Mucosa of rectum (tissue), 2 donors: ENCODE data around the gene RNF227.

ENCODE experiments used
- H3K27ac ChIP-seq, 2 donors: one replicate each; pipeline ENCODE4 v1.7.0; 2013; ENCODE audit warnings: inconsistent platforms in 2 of 2, low read depth in 2 of 2, low read length in 2 of 2
- H3K27me3 ChIP-seq, 2 donors: one replicate each; pipeline ENCODE4 v1.7.0; 2013; ENCODE audit warnings: low read length in 2 of 2; ENCODE audit not compliant: control insufficient read depth in 2 of 2, insufficient read depth in 2 of 2
- H3K36me3 ChIP-seq, 2 donors: one replicate each; pipeline ENCODE4 v1.7.0; 2013; ENCODE audit warnings: low read length in 2 of 2; ENCODE audit not compliant: control insufficient read depth in 2 of 2, insufficient read depth in 2 of 2
- H3K4me1 ChIP-seq, 2 donors: one replicate each; pipeline ENCODE4 v1.7.0; 2013; ENCODE audit warnings: low read length in 2 of 2, mild to moderate bottlenecking in 1 of 2; ENCODE audit not compliant: control insufficient read depth in 2 of 2, insufficient read depth in 2 of 2
- H3K4me3 ChIP-seq, 2 donors: one replicate each; pipeline ENCODE4 v1.7.0; 2013; ENCODE audit warnings: low read length in 2 of 2
- H3K9ac ChIP-seq, 2 donors: one replicate each; pipeline ENCODE4 v1.7.0; 2013; ENCODE audit warnings: low read length in 2 of 2, low read depth in 1 of 2, mild to moderate bottlenecking in 1 of 2
- H3K9me3 ChIP-seq, 2 donors: one replicate each; pipeline ENCODE4 v1.7.0; 2013; ENCODE audit warnings: low read length in 2 of 2; ENCODE audit not compliant: control insufficient read depth in 2 of 2
- donor health status: healthy.
- donor health status: Normal muscosa, but diverticular disease.

RNF227 gene

DNA sequence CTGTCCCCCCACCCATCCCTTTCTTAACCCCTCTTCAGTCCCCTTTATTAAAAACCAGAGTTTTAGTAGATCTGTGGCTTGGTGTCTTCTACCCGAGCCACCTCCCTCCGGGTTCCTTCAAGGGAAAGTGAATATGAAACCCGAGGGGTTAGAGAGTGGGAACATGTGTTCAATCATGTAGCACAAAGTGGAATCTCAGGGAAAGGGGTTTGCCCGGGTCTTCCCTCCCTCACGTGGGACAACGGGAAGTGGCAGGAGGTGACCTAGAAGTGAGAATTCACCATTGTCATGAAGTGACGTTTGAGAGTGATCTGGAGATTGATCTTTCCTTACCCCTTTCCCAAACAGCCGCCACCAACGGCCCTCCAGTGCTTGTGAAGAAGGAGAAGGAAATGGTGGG is 5.0 kb downstream of the RNF227 start:
- H3K36me3 ChIP-seq: peaks cover 43 to 53% of the 10 kb centered on the region in 2 donors
- peaks cover 5 to 13% of the 10 kb centered on the region in 2 donors for H3K4me1 ChIP-seq
- no peak overlapping the region for H3K4me3 ChIP-seq
- H3K9ac ChIP-seq: no peak overlapping the region
- no peaks in the 10 kb centered on the region for H3K27me3 ChIP-seq
- H3K9me3 ChIP-seq: no peaks in the 10 kb centered on the region
- no peak overlapping the region for H3K27ac ChIP-seq

DNA sequence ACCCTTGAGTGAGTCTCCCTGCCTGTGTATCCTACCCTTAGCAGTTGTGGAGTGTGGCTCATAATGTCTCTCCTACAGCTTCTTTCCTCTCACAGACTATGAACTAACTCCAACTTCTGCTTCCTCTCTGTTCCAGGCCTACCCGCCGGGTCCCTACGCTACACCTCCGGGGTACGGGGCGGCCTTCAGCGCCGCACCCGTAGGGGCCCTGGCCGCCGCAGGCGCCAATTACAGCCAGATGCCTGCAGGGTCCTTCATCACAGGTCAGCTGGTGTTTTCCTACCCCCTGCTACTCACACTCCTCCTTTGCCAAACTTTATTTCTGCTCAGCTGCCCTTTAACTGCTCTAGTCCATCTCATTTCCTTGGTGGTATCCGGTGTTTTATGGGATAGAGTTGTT is 5.4 kb downstream of the RNF227 start:
- Histone ChIP-seq H3K27me3 (no peaks in the 10 kb centered on the region), H3K9ac (no peak overlapping the region), H3K36me3 (peaks cover 47 to 57% of the 10 kb centered on the region in 2 donors), H3K4me1 (peaks cover 5 to 12% of the 10 kb centered on the region in 2 donors), H3K27ac (no peak overlapping the region), H3K9me3 (no peaks in the 10 kb centered on the region), H3K4me3 (no peak overlapping the region)

DNA sequence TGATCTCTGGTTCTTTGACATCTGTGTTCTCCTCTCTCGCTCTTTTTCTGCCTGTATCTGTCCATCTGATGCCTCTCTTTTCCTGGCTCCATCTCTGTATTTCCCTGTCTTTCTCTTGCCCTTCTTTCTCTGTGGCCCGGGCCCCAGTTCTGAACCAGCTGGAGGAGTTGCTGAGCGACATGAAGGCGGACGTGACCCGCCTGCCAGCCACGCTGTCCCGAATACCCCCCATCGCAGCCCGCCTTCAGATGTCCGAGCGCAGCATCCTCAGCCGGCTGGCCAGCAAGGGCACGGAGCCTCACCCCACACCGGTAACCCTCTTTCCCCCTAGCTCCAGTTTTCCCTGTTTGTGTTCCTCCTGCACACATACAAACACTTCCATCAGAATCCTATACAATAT is 5.8 kb downstream of the RNF227 start:
- H3K27me3 ChIP-seq: no peaks in the 10 kb centered on the region
- no peaks in the 10 kb centered on the region for H3K9me3 ChIP-seq
- H3K36me3 ChIP-seq: peaks cover 52 to 61% of the 10 kb centered on the region in 2 donors
- H3K4me1 ChIP-seq: peaks cover 3 to 10% of the 10 kb centered on the region in 2 donors
- H3K9ac ChIP-seq: no peak overlapping the region
- no peak overlapping the region for H3K4me3 ChIP-seq
- no peak overlapping the region for H3K27ac ChIP-seq

DNA sequence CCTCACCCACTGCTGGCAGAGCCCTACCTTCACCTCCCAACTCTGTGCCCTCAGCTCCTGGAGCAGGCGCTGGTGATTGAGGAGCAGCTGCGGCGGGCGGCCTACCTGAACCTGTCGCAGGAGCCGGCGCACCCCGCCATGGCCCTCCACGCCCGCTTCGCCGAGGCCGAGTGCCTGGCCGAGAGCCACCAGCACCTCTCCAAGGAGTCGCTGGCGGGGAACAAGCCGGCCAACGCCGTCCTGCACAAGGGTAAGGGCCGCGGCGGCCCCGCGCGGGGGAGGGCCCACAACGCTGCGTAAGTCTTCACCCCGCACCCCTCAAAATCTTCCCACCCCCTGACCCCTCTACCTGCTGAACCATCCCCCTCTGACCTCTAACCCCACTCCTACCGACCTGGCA is 7.0 kb downstream of the RNF227 start:
- Histone ChIP-seq H3K36me3 (peaks cover 63 to 73% of the 10 kb centered on the region in 2 donors), H3K9ac (no peak overlapping the region), H3K27me3 (no peaks in the 10 kb centered on the region), H3K27ac (no peak overlapping the region), H3K4me1 (peaks cover 0 to 4% of the 10 kb centered on the region in 2 donors), H3K9me3 (no peaks in the 10 kb centered on the region), H3K4me3 (no peak overlapping the region)

DNA sequence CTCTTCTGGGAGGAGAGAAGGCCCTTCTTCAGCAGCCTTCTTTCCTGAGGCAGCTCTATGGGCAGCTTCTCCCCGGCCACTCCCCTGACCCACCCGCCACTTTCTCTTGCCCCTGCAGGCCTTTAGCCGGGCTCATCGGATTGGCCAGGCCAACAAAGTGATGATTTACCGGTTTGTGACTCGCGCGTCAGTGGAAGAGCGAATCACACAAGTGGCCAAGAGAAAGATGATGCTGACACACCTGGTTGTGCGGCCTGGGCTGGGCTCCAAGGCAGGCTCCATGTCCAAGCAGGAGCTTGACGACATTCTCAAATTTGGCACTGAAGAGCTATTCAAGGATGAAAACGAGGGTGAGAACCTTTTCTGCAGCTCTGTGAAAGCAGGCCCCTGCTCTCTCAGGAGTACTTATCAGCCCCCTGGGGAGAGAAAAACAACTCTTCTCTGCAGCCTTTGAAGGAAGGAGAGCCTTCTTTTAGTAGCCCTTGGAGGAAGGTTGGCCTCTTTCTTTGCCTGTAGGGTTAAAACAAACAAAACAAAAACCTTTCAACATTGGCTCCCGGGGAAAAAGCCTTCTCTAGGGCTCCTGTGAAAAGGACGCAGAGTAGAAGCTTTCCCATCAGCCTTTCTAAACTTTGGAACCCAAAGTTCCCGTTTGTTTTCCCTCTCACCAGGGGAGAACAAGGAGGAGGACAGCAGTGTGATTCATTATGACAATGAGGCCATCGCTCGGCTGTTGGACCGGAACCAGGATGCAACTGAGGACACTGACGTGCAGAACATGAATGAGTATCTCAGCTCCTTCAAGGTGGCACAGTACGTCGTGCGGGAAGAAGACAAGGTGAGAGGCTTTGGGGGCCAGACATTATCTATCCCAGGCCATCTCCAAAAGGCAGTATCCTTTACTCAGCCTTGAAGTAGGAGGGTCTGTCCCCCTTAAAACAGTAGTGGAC is 12.7 kb downstream of the RNF227 start:
- Histone ChIP-seq H3K9ac (no peak overlapping the region), H3K36me3 (peaks cover 81 to 89% of the 10 kb centered on the region in 2 donors), H3K4me3 (no peak overlapping the region), H3K27ac (no peak overlapping the region), H3K27me3 (no peaks in the 10 kb centered on the region), H3K4me1 (no peaks in the 10 kb centered on the region), H3K9me3 (no peaks in the 10 kb centered on the region)

DNA sequence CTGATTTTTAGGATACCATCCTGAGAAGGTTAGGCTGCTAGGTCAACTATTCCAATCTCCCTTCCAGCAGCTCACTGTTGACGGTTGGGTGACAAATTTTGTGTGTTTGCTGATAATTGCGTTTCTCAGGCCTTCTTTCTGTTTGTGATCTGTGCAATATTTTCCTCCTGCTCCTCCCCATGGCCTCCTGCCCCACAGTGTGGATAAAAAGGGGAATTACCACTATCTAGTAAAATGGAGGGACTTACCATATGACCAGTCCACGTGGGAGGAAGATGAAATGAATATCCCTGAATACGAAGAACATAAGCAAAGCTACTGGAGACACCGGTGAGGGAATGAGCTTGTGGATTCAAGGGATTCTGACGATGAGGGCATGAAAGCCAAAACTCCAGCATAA is 18.3 kb downstream of the RNF227 start:
- H3K9me3 ChIP-seq: no peaks in the 10 kb centered on the region
- no peaks in the 10 kb centered on the region for H3K4me1 ChIP-seq
- peaks cover 66 to 75% of the 10 kb centered on the region in 2 donors for H3K36me3 ChIP-seq
- H3K4me3 ChIP-seq: no peak overlapping the region
- H3K9ac ChIP-seq: no peak overlapping the region
- H3K27ac ChIP-seq: no peak overlapping the region
- no peaks in the 10 kb centered on the region for H3K27me3 ChIP-seq

DNA sequence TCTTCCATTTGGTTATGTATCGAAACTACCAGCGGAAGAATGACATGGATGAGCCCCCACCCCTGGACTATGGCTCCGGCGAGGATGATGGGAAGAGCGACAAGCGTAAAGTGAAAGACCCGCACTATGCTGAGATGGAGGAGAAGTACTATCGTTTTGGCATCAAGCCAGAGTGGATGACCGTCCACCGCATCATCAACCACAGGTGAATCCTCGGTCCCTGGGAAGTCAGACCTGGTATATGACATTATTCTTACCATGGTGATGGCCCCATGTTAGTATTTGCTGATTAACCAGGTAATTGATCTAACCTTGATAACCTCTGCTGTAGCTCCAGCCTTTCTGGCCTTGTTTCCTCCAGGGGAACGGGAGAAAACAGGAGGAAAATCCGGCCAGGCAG is 19.0 kb downstream of the RNF227 start:
- Histone ChIP-seq H3K27ac (no peak overlapping the region), H3K4me3 (no peak overlapping the region), H3K36me3 (peaks cover 61 to 72% of the 10 kb centered on the region in 2 donors), H3K4me1 (no peaks in the 10 kb centered on the region), H3K27me3 (no peaks in the 10 kb centered on the region), H3K9ac (no peak overlapping the region), H3K9me3 (no peaks in the 10 kb centered on the region)

DNA sequence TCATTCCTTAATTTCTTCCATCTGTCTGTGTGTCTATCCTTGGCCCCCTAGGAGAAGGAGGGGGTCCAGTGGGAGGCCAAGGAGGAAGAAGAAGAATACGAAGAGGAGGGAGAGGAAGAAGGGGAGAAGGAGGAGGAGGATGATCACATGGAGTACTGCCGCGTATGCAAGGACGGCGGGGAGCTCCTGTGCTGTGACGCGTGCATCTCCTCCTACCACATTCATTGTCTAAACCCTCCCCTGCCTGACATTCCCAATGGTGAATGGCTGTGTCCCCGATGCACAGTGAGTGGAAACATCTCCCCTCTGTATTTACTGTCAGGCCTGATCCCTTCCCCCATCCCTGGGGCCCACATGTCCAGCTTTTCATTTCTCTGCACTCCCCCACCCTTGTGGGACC is 21.2 kb downstream of the RNF227 start:
- H3K9me3 ChIP-seq: no peaks in the 10 kb centered on the region
- no peak overlapping the region for H3K9ac ChIP-seq
- no peak overlapping the region for H3K27ac ChIP-seq
- H3K36me3 ChIP-seq: peaks cover 56 to 70% of the 10 kb centered on the region in 2 donors
- no peaks in the 10 kb centered on the region for H3K27me3 ChIP-seq
- H3K4me1 ChIP-seq: peaks cover 2% of the 10 kb centered on the region in 2 donors
- H3K4me3 ChIP-seq: no peak overlapping the region

DNA sequence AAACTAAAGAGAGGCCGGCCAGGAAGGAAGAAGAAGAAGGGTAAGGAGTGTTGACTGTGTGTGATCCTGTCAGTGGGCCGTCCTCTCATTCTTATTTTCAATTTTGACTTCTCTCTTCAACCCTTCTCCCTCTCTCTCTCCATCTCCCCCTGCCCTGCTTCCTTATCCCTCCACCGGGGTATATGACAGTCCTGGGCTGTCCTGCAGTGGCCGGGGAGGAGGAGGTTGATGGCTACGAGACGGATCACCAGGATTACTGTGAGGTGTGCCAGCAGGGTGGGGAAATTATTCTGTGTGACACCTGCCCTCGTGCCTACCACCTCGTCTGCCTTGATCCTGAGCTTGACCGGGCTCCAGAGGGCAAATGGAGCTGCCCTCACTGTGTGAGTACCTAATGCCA is 21.9 kb downstream of the RNF227 start:
- no peak overlapping the region for H3K27ac ChIP-seq
- H3K4me3 ChIP-seq: no peak overlapping the region
- H3K27me3 ChIP-seq: no peaks in the 10 kb centered on the region
- peaks cover 51 to 64% of the 10 kb centered on the region in 2 donors for H3K36me3 ChIP-seq
- H3K9me3 ChIP-seq: no peaks in the 10 kb centered on the region
- H3K4me1 ChIP-seq: peaks cover 8% of the 10 kb centered on the region in 2 donors
- H3K9ac ChIP-seq: no peak overlapping the region

DNA sequence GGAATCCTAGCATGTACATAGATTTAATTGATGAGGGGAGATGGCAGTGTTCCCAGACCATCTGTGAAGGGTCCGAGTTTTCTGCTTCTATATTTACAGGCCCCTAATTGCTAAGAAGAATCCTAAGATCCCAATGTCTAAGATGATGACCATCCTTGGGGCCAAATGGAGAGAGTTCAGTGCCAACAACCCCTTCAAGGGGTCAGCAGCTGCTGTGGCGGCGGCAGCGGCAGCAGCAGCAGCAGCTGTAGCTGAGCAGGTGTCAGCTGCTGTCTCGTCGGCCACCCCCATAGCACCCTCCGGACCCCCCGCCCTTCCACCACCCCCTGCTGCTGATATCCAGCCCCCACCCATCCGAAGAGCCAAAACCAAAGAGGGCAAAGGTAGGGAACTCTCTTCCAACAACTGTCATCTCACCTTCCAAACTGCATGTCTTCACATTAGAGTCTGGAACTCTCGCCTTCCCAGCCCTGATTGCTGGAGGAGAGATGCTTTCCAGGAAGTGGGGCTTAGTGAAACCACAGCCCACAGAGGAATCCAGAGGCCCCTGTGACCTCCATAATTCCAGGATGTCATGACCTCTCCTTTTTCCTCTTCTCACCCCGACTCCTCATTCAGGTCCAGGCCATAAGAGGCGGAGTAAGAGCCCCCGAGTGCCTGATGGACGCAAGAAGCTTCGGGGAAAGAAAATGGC is 22.8 kb downstream of the RNF227 start:
- H3K36me3 ChIP-seq: peaks cover 43 to 57% of the 10 kb centered on the region in 2 donors
- no peaks in the 10 kb centered on the region for H3K27me3 ChIP-seq
- H3K9me3 ChIP-seq: no peaks in the 10 kb centered on the region
- no peak overlapping the region for H3K4me3 ChIP-seq
- H3K27ac ChIP-seq: no peak overlapping the region
- no peak overlapping the region for H3K9ac ChIP-seq
- peaks cover 17% of the 10 kb centered on the region in 2 donors for H3K4me1 ChIP-seq
